Gastrocnemius medialis (tissue), 4 donors: ENCODE measurements around the gene PRKCZ.

Experiments used
- POLR2A ChIP-seq, 2 donors: fragments of 450-650 bp; IDR thresholded peaks; one replicate each; pipeline ENCODE4 v1.6.1; 2017; ENCODE audit warnings: antibody characterized with exemption in 2 of 2, mild to moderate bottlenecking in 2 of 2, moderate library complexity in 2 of 2
- TF ChIP-seq, protein P1 (sequence below), 5 experiments: fragments of 450-650 bp in 3 of 5; fragments of 200-600 bp in 2 of 5; sonication (generic) in 2 of 5; IDR thresholded peaks in 4 of 5; conservative IDR thresholded peaks in 1 of 5; 1 replicate in 4 of 5; 2 replicates in 1 of 5; pipeline ENCODE4 v1.5.1; 2016 to 2019; ENCODE audit warnings: antibody characterized with exemption in 5 of 5, mild to moderate bottlenecking in 3 of 5, moderate library complexity in 3 of 5

- TF ChIP-seq, protein P1, sequence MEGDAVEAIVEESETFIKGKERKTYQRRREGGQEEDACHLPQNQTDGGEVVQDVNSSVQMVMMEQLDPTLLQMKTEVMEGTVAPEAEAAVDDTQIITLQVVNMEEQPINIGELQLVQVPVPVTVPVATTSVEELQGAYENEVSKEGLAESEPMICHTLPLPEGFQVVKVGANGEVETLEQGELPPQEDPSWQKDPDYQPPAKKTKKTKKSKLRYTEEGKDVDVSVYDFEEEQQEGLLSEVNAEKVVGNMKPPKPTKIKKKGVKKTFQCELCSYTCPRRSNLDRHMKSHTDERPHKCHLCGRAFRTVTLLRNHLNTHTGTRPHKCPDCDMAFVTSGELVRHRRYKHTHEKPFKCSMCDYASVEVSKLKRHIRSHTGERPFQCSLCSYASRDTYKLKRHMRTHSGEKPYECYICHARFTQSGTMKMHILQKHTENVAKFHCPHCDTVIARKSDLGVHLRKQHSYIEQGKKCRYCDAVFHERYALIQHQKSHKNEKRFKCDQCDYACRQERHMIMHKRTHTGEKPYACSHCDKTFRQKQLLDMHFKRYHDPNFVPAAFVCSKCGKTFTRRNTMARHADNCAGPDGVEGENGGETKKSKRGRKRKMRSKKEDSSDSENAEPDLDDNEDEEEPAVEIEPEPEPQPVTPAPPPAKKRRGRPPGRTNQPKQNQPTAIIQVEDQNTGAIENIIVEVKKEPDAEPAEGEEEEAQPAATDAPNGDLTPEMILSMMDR (IDR thresholded peaks at IDR 0.05 in 4 of 5, conservative IDR thresholded peaks at IDR 0.05 in 1 of 5): no peak
- TF ChIP-seq POLR2A (IDR thresholded peaks at IDR 0.05): no peak
Measured at GRCh38 chr1:2021550-2021949, 28.7 kb upstream of the PRKCZ start.
